Fibroblast of lung (primary cell): Measurements from ENCODE around the gene AKAP12. TPM values are rescaled to one million over a fixed set of nuclear protein-coding genes. Genes with fewer than 3 reads are reported as not detected.

Source experiments
- DNase-seq, 2 donors: peaks; one replicate each; pipeline versions ENCODE4 v3.0.0 to v3.0.0-alpha.2; 2010; ENCODE audit warnings: low read depth in 2 of 2
- H2AFZ ChIP-seq: 2 replicates; pipeline ENCODE4 v1.5.1; 2012; ENCODE audit warnings: low read length, control low read depth, inconsistent platforms
- H3K27ac ChIP-seq: 2 replicates; pipeline ENCODE4 v1.5.1; 2011; ENCODE audit warnings: low read length, control low read depth; ENCODE audit not compliant: insufficient read depth
- H3K27me3 ChIP-seq: 2 replicates; pipeline ENCODE4 v1.5.1; 2011; ENCODE audit warnings: mild to moderate bottlenecking, low read length; ENCODE audit not compliant: control insufficient read depth, insufficient read depth
- H3K36me3 ChIP-seq: 2 replicates; pipeline ENCODE4 v1.5.1; 2011; ENCODE audit warnings: low read length; ENCODE audit not compliant: control insufficient read depth, insufficient read depth
- H3K4me1 ChIP-seq: 2 replicates; pipeline ENCODE4 v1.5.1; 2011; ENCODE audit warnings: low read length; ENCODE audit not compliant: control insufficient read depth, insufficient read depth; ENCODE audit errors: extremely low read depth
- H3K4me2 ChIP-seq: 2 replicates; pipeline ENCODE4 v1.5.1; 2011; ENCODE audit warnings: low read length, control low read depth; ENCODE audit not compliant: insufficient read depth; ENCODE audit errors: extremely low read depth
- H3K4me3 ChIP-seq, 4 experiments: fragments of 200-600 bp in 1 of 4; sonication (generic) in 1 of 4; replicated peaks in 1 of 4; 2 replicates each; pipeline ENCODE4 v1.5.1; 2011 to 2016; ENCODE audit warnings: low read length in 4 of 4, low read depth in 3 of 4, mild to moderate bottlenecking in 3 of 4, control low read depth in 2 of 4, inconsistent platforms in 1 of 4, mixed read lengths in 1 of 4; ENCODE audit not compliant: insufficient read depth in 1 of 4; ENCODE audit errors: control extremely low read depth in 1 of 4
- H3K79me2 ChIP-seq: 2 replicates; pipeline ENCODE4 v1.5.1; 2012; ENCODE audit warnings: mild to moderate bottlenecking, low read length, inconsistent platforms; ENCODE audit not compliant: control insufficient read depth, insufficient read depth
- H3K9ac ChIP-seq: 2 replicates; pipeline ENCODE4 v1.5.1; 2011; ENCODE audit warnings: mild to moderate bottlenecking, low read length, control low read depth; ENCODE audit not compliant: insufficient read depth
- H3K9me3 ChIP-seq: 2 replicates; pipeline ENCODE4 v1.5.1; 2012; ENCODE audit warnings: low read depth, low read length; ENCODE audit not compliant: control insufficient read depth, insufficient read depth
- H4K20me1 ChIP-seq: 2 replicates; pipeline ENCODE4 v1.5.1; 2011; ENCODE audit warnings: low read length; ENCODE audit not compliant: control insufficient read depth, insufficient read depth; ENCODE audit errors: extremely low read depth
- EZH2 ChIP-seq: IDR thresholded peaks from 2 replicates; pipeline ENCODE4 v1.5.1; 2012; ENCODE audit warnings: low read length, control low read depth, mild to moderate bottlenecking; ENCODE audit errors: missing control alignments
- polyA plus RNA-seq, 2 donors: library from polyadenylated mRNA; depleted of rRNA in 1 of 2; stranded (reverse) in 1 of 2; unstranded in 1 of 2; fragments of >200 nt; gene quantifications; 2 replicates each; pipeline ENCODE4 v1.2.1, GENCODE V29; 2011 to 2012; ENCODE audit warnings: missing spikeins in 1 of 2
- total RNA-seq: library from RNA; depleted of rRNA; stranded (reverse); fragments of >200 nt; gene quantifications from 2 replicates; pipeline ENCODE4 v1.2.1, GENCODE V29; 2014
- TF ChIP-seq, protein P1 (sequence below), 2 donors: IDR thresholded peaks in 1 of 2; conservative IDR thresholded peaks in 1 of 2; 1 replicate in 1 of 2; 2 replicates in 1 of 2; pipeline ENCODE4 v1.5.1; 2011 to 2012; ENCODE audit warnings: low read length in 2 of 2, control low read depth in 1 of 2, inconsistent platforms in 1 of 2, low read depth in 1 of 2, mild to moderate bottlenecking in 1 of 2

Gene AKAP12
- total and polyA plus RNA-seq, 2 donors (not counting 1 experiment from before 2014, with no cell fraction given), result 68.5 to 133 TPM

DNA sequence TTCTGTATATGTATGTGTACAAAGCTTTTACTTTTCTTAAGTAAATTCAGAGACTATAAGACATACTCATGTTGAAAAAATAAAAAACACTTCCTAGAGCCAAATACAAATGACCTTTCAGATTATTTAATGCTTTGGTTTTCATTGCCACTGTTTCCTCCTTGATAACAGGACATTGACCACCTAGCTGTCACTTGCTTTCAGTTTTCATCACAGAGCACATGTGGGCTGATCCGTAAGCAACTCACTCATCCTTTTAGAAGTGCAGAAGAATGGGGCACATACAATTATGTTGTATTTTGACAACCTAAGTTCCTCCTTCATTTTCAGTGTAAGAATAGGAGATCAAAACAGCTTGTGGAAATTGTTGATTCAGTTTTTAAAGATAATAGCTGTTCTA lies 145.4 kb downstream of the AKAP12 start:
- H2AFZ ChIP-seq, result no peak overlapping the region
- no peaks in the 10 kb centered on the region for H3K9me3 ChIP-seq
- H3K4me1 ChIP-seq, result peaks cover 10% of the 10 kb centered on the region
- peaks cover 56% of the 10 kb centered on the region for H3K79me2 ChIP-seq
- no peak for DNase-seq
- no peaks in the 10 kb centered on the region for H3K27me3 ChIP-seq
- H3K4me3 ChIP-seq, result no peak overlapping the region
- H3K4me2 ChIP-seq, result no peak overlapping the region
- no peaks in the 10 kb centered on the region for H3K36me3 ChIP-seq
- TF ChIP-seq EZH2, result no peak
- TF ChIP-seq, protein P1, sequence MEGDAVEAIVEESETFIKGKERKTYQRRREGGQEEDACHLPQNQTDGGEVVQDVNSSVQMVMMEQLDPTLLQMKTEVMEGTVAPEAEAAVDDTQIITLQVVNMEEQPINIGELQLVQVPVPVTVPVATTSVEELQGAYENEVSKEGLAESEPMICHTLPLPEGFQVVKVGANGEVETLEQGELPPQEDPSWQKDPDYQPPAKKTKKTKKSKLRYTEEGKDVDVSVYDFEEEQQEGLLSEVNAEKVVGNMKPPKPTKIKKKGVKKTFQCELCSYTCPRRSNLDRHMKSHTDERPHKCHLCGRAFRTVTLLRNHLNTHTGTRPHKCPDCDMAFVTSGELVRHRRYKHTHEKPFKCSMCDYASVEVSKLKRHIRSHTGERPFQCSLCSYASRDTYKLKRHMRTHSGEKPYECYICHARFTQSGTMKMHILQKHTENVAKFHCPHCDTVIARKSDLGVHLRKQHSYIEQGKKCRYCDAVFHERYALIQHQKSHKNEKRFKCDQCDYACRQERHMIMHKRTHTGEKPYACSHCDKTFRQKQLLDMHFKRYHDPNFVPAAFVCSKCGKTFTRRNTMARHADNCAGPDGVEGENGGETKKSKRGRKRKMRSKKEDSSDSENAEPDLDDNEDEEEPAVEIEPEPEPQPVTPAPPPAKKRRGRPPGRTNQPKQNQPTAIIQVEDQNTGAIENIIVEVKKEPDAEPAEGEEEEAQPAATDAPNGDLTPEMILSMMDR (conservative IDR thresholded peaks at IDR 0.05 in 1 of 2, IDR thresholded peaks at IDR 0.05 in 1 of 2; ENCODE audit: low read depth in 1 of 2, low read length in 2 of 2), result no peak
- no peaks in the 10 kb centered on the region for H4K20me1 ChIP-seq
- H3K9ac ChIP-seq, result no peak overlapping the region
- H3K27ac ChIP-seq, result no peak overlapping the region

- no peak overlapping the region for H2AFZ ChIP-seq
- DNase-seq, result peak; percentile 45 to 88
- H3K4me2 ChIP-seq, result peak overlapping the region; percentile 28
- no peaks in the 10 kb centered on the region for H4K20me1 ChIP-seq
- TF ChIP-seq, protein P1 (conservative IDR thresholded peaks at IDR 0.05 in 1 of 2, IDR thresholded peaks at IDR 0.05 in 1 of 2; ENCODE audit: low read depth in 1 of 2, low read length in 2 of 2), result no peak
- no peak for TF ChIP-seq EZH2
- no peaks in the 10 kb centered on the region for H3K9me3 ChIP-seq
- H3K4me1 ChIP-seq, result peaks cover 10% of the 10 kb centered on the region
- H3K27ac ChIP-seq, result peak overlapping the region; percentile 1
- H3K9ac ChIP-seq, result no peak overlapping the region
- no peak overlapping the region for H3K4me3 ChIP-seq
- no peaks in the 10 kb centered on the region for H3K27me3 ChIP-seq
- H3K79me2 ChIP-seq, result peaks cover 55% of the 10 kb centered on the region
- no peaks in the 10 kb centered on the region for H3K36me3 ChIP-seq
These were observed 147.6 kb downstream of the AKAP12 start for GRCh38 chr6:151387175-151387970.

DNA sequence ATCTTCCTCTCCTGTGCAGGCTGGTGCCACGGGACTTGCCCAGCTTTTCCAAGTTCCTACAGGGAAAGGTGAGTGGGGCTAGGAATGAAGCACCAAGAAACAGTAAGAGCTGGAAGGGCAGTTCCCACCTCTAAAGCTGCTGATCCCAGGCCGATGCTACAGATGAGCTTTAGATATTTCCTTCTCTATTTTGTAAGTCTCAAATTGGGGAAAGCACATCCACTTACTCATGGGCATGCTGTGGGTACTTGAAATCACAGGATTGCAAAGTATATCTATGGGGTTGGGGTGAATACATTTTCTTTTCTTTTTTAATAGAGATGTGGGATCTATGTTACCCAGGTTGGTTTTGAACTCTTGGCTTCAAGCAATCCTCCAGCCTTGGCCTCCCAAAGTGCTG lies 148.5 kb downstream of the AKAP12 start:
- peaks cover 60% of the 10 kb centered on the region for H3K79me2 ChIP-seq
- H3K9ac ChIP-seq, result no peak overlapping the region
- H3K4me1 ChIP-seq, result peaks cover 13% of the 10 kb centered on the region
- no peak overlapping the region for H3K4me2 ChIP-seq
- H3K4me3 ChIP-seq, result no peak overlapping the region
- DNase-seq, result no peak
- peaks cover 3% of the 10 kb centered on the region for H4K20me1 ChIP-seq
- H3K36me3 ChIP-seq, result no peaks in the 10 kb centered on the region
- no peaks in the 10 kb centered on the region for H3K27me3 ChIP-seq
- TF ChIP-seq, protein P1 (conservative IDR thresholded peaks at IDR 0.05 in 1 of 2, IDR thresholded peaks at IDR 0.05 in 1 of 2; ENCODE audit: low read depth in 1 of 2, low read length in 2 of 2), result no peak
- no peak for TF ChIP-seq EZH2
- H3K27ac ChIP-seq, result peak overlapping the region; percentile 28
- no peak overlapping the region for H2AFZ ChIP-seq
- no peaks in the 10 kb centered on the region for H3K9me3 ChIP-seq
